ENCODE results near the gene DNAH1. TPM values are rescaled to one million over a fixed set of nuclear protein-coding genes. Genes with fewer than 3 reads are reported as not detected.

Gene DNAH1
- total and polyA plus RNA-seq, 9 donors: 3.1 to 15.7 (median 7.8) TPM

DNA sequence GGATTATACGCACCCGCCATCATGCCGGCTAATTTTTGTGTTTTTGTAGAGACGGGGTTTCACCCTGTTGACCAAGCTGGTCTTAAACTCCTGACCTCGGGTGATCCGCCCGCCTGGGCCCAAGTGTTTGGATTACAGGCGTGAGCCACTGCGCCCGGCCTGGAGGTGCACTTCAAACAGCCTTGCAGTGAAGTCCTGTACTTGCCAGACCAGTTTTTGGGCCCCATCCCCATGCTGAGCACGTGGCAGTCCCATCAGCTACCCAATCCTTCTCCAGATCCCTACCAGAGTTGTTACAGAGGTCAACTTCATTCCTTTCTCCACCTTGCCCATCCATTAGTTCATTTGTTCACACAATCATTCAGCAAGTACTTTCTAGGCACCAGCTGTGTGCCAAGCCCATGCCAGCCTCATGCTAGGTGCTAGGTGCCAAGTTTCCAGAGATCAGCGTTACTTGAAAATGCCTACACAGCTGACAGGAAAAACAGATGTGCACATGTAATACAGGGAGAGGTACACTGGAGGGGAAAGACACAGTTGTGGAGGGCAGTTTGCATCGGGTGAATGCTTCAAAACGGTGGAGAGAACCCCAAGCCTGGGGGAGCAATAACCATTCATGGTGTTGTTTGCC lies 2.2 kb downstream of the DNAH1 start:
- H3K4me1 ChIP-seq (ENCODE audit: insufficient read depth): peaks cover 2% of the 10 kb centered on the region
- TF ChIP-seq, protein P1, sequence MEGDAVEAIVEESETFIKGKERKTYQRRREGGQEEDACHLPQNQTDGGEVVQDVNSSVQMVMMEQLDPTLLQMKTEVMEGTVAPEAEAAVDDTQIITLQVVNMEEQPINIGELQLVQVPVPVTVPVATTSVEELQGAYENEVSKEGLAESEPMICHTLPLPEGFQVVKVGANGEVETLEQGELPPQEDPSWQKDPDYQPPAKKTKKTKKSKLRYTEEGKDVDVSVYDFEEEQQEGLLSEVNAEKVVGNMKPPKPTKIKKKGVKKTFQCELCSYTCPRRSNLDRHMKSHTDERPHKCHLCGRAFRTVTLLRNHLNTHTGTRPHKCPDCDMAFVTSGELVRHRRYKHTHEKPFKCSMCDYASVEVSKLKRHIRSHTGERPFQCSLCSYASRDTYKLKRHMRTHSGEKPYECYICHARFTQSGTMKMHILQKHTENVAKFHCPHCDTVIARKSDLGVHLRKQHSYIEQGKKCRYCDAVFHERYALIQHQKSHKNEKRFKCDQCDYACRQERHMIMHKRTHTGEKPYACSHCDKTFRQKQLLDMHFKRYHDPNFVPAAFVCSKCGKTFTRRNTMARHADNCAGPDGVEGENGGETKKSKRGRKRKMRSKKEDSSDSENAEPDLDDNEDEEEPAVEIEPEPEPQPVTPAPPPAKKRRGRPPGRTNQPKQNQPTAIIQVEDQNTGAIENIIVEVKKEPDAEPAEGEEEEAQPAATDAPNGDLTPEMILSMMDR (IDR thresholded peaks at IDR 0.05): no peak
- no peak for TF ChIP-seq EP300 (IDR thresholded peaks at IDR 0.05)
- no peak for TF ChIP-seq POLR2A (IDR thresholded peaks at IDR 0.05)
- no peak overlapping the region for H3K27ac ChIP-seq
- 69 to 78% (median 75%) methylated on average over 14 of the region's 14 CpGs for WGBS, 3 donors
- no peaks in the 10 kb centered on the region for H3K27me3 ChIP-seq
- no peak overlapping the region for H3K4me3 ChIP-seq
- H3K9me3 ChIP-seq: no peaks in the 10 kb centered on the region
- DNase-seq: no peak
- intact Hi-C loops (cut with DNase I): no loop called here
- H3K36me3 ChIP-seq: no peaks in the 10 kb centered on the region

DNA sequence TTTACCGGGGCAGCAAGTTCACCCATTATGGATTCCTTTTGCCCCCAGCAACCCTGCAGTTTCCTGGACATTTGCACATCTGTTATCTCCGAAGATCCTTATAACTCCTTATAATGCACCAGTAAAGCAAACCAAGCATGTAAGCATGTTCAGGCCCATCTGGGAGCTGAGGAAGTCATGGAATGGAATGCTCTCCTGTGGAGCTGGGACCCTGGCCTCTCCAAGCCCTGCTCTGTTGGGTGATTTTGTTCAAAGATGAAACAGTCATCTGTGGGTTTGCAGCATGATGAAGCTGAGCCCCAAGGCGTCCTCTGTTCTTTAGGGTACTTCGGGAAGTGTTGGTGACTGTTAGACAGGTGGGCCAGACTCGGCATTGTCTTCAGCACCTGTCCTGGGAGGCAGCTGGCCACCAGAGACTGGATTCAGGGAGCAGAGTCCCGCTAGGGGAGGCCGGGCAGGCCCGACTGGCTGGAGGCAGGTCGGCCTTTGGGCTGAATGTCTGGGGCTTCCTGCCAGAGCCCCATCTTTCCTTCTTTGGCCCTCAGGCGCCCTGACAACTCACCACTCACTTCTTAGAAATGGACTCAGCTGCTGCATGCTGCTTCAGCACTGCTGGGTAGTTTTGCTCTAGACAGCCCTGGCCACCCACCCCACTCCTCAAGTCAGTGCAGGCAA lies 3.9 kb downstream of the DNAH1 start:
- WGBS, 3 donors: 75 to 86% (median 83%) methylated on average over 10 of the region's 10 CpGs
- peaks cover 2% of the 10 kb centered on the region for H3K4me1 ChIP-seq (ENCODE audit: insufficient read depth)
- no peaks in the 10 kb centered on the region for H3K9me3 ChIP-seq
- no peak for DNase-seq
- no peak overlapping the region for H3K4me3 ChIP-seq
- intact Hi-C loops (cut with DNase I): no loop called here
- TF ChIP-seq POLR2A (IDR thresholded peaks at IDR 0.05) (no peak), EP300 (IDR thresholded peaks at IDR 0.05) (no peak)
- TF ChIP-seq, protein P1 (IDR thresholded peaks at IDR 0.05): no peak
- no peaks in the 10 kb centered on the region for H3K36me3 ChIP-seq
- no peaks in the 10 kb centered on the region for H3K27me3 ChIP-seq
- no peak overlapping the region for H3K27ac ChIP-seq

DNA sequence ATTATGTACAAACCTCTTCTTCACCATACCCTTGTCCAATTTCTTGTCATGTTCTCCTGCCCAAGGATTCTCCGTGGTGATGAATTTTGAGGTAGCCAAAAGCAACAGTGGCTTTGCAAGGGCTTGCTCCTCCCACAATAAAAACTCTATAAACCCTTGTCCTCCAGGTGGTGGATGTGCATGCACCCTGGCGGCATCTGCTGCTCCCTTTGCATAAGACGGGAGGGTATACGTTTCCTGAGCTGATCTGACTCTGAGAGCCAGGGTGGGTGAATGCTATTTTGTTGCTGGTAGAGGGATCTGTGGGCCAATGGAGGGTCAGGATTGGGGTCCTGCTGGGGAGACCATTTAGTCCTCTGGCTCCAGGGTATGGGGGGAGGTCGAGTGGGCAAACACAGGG lies 5.4 kb downstream of the DNAH1 start:
- 79 to 84% (median 82%) methylated on average over 5 of the region's 5 CpGs for WGBS, 3 donors
- intact Hi-C loops (cut with DNase I): no loop called here

DNA sequence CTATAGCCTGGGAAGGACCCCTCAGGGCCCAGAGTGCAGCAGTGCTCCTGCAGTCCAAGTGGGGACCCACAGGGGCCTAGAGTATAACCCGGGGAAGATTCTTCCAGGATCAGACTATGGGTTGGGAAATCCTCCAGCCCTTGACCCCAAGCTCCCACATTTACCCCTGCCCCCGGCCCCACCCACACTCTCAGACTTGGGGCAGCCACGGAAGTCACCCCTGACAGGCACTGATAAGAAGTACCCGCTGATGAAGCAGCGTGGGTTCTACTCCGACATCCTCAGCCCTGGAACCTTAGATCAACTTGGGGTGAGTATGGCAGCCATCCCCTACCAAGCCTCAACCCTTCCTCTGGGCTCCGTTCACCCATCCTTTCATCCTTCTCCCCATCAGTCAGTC lies 6.3 kb downstream of the DNAH1 start:
- H3K9me3 ChIP-seq: no peaks in the 10 kb centered on the region
- no peak for DNase-seq
- H3K27ac ChIP-seq: no peak overlapping the region
- intact Hi-C loops (cut with DNase I): no loop called here
- H3K36me3 ChIP-seq: no peaks in the 10 kb centered on the region
- no peaks in the 10 kb centered on the region for H3K27me3 ChIP-seq
- no peak overlapping the region for H3K4me3 ChIP-seq
- no peaks in the 10 kb centered on the region for H3K4me1 ChIP-seq (ENCODE audit: insufficient read depth)
- TF ChIP-seq EP300 (IDR thresholded peaks at IDR 0.05): no peak
- no peak for TF ChIP-seq POLR2A (IDR thresholded peaks at IDR 0.05)
- TF ChIP-seq, protein P1 (IDR thresholded peaks at IDR 0.05): no peak
- WGBS, 3 donors: 84 to 91% (median 86%) methylated on average over 7 of the region's 7 CpGs

More for the DNA sequence above, 5.4 kb downstream of the DNAH1 start:
- no peak for DNase-seq
- Histone ChIP-seq H3K27me3 (no peaks in the 10 kb centered on the region), H3K36me3 (no peaks in the 10 kb centered on the region), H3K4me3 (no peak overlapping the region), H3K27ac (no peak overlapping the region), H3K4me1 (ENCODE audit: insufficient read depth) (peaks cover 2% of the 10 kb centered on the region), H3K9me3 (no peaks in the 10 kb centered on the region)
- no peak for TF ChIP-seq POLR2A (IDR thresholded peaks at IDR 0.05)
- TF ChIP-seq EP300 (IDR thresholded peaks at IDR 0.05): no peak
- TF ChIP-seq, protein P1 (IDR thresholded peaks at IDR 0.05): no peak
